ENCODE results near the gene MUC2.

DNA sequence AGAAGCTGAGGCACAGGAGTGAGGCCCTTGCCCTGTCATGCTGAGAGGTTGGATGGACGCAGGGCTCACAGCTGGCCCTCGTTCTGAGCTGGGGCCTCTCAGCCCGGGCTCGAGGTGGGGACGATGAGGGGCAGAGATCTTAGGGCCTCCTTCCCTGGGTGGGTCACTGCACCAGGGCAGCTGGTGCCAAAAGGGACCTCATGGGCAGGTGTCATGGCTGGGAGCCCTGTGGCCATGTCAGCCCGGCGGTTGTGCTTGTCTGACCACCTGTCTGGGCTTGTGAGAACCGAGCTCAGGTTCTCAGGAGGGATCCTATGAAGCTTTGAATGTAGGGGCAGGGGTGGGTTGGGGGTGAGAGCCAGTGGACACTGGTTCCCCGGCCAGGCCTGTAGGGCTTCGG lies 36.3 kb upstream of the MUC2 start:
- TF ChIP-seq PKNOX1 (IDR thresholded peaks at IDR 0.05) (no peak), TARDBP (IDR thresholded peaks at IDR 0.05) (no peak), BHLHE40 (IDR thresholded peaks at IDR 0.05; ENCODE audit: borderline replicate concordance) (no peak), FOXM1 (IDR thresholded peaks at IDR 0.05; ENCODE audit: borderline replicate concordance) (no peak), SUZ12 (IDR thresholded peaks at IDR 0.05) (no peak), ELF4 (IDR thresholded peaks at IDR 0.05) (no peak), FOXK2 (IDR thresholded peaks at IDR 0.05) (no peak), SP1 (IDR thresholded peaks at IDR 0.05) (no peak), L3MBTL2 (conservative IDR thresholded peaks at IDR 0.05) (no peak), FOXA1 (IDR thresholded peaks at IDR 0.05) (no peak), ZNF384 (IDR thresholded peaks at IDR 0.05) (no peak), HDGF (IDR thresholded peaks at IDR 0.05; ENCODE audit: borderline replicate concordance) (no peak), LEF1 (IDR thresholded peaks at IDR 0.05; ENCODE audit: borderline replicate concordance) (no peak), ARNT (IDR thresholded peaks at IDR 0.05) (no peak)

Measured in HEK293T (cell line).